Astrocyte of the cerebellum (primary cell): ENCODE measurements around the gene TNS3.

Source experiments
- DNase-seq: peaks from one replicate; pipeline ENCODE4 v3.0.0-alpha.2; 2011; ENCODE audit warnings: low read depth
- H3K4me3 ChIP-seq: 2 replicates; pipeline ENCODE4 v1.5.1; 2011; ENCODE audit warnings: mild to moderate bottlenecking, low read depth, low read length, moderate library complexity
- CTCF ChIP-seq: IDR thresholded peaks from 2 replicates; pipeline ENCODE4 v1.5.1; 2012; ENCODE audit warnings: low read length, low read depth, moderate library complexity, mild to moderate bottlenecking; ENCODE audit errors: missing control alignments
- in situ Hi-C: cut with HindIII; loops from 2 replicates; pipeline ENCODE4 v1.10.0; 2017; ENCODE audit warnings: low sequenced_read_pairs

TNS3 gene

GRCh38 chr7:47255441-47255840 lies 326.5 kb downstream of the TNS3 start:
- no peak for TF ChIP-seq CTCF
- no peak for DNase-seq
- H3K4me3 ChIP-seq, result no peak overlapping the region
- in situ Hi-C loops, result no loop called here

GRCh38 chr7:47255007-47255406 lies 326.9 kb downstream of the TNS3 start:
- no peak overlapping the region for H3K4me3 ChIP-seq
- no peak for DNase-seq
- in situ Hi-C loops, result no loop called here
- no peak for TF ChIP-seq CTCF

- DNase-seq, result no peak
- TF ChIP-seq CTCF, result peak; percentile 63
- in situ Hi-C loops, result no loop called here
- H3K4me3 ChIP-seq, result peak overlapping the region; percentile 47
Measured at GRCh38 chr7:47254081-47254977, 327.6 kb downstream of the TNS3 start.

- in situ Hi-C loops, result no loop called here
- TF ChIP-seq CTCF, result no peak
- peak overlapping the region; percentile 47 for H3K4me3 ChIP-seq
- no peak for DNase-seq
Measured at GRCh38 chr7:47253650-47254080, 328.2 kb downstream of the TNS3 start.

GRCh38 chr7:47252675-47253074 lies 329.2 kb downstream of the TNS3 start:
- DNase-seq, result no peak
- no peak overlapping the region for H3K4me3 ChIP-seq
- no peak for TF ChIP-seq CTCF
- in situ Hi-C loops, result no loop called here

- in situ Hi-C loops, result no loop called here
- no peak overlapping the region for H3K4me3 ChIP-seq
- no peak for DNase-seq
- TF ChIP-seq CTCF, result no peak
Measured at GRCh38 chr7:47249361-47249760, 332.6 kb downstream of the TNS3 start.
